ENCODE results near the gene BABAM2. TPM values are rescaled to one million over a fixed set of nuclear protein-coding genes. Genes with fewer than 3 reads are reported as not detected.

BABAM2 gene
- total RNA-seq, 2 experiments from 2014 or later, result 66.8 to 68.4 TPM

DNA sequence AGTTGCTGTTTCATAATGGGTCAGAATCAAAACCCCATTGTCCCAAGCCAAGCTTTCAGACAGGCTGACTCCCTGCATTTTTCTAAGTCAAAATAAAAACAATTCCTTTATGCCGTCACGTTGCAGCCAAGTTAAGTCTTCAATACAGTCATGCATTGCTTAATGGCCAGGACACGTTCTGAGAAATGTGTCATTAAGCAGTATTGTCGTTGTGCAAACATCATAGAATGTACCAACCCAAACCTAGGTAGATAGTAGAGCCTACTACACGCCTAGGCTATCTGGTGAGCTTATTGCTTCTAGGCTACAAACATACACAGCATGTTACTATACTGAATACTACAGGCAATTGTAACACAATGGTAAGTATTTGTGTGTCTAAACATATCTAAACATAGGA lies 341.8 kb downstream of the BABAM2 start:
- intact Hi-C loops (cut with micrococcal nuclease), result no loop called here
- POLR2A ChIA-PET, result interaction anchor here (0.6 kb wide), 1 partner anchor 73 kb away, joined by 3 read pairs; no protein-coding TSS in a partner anchor
- TF ChIP-seq, protein P1, sequence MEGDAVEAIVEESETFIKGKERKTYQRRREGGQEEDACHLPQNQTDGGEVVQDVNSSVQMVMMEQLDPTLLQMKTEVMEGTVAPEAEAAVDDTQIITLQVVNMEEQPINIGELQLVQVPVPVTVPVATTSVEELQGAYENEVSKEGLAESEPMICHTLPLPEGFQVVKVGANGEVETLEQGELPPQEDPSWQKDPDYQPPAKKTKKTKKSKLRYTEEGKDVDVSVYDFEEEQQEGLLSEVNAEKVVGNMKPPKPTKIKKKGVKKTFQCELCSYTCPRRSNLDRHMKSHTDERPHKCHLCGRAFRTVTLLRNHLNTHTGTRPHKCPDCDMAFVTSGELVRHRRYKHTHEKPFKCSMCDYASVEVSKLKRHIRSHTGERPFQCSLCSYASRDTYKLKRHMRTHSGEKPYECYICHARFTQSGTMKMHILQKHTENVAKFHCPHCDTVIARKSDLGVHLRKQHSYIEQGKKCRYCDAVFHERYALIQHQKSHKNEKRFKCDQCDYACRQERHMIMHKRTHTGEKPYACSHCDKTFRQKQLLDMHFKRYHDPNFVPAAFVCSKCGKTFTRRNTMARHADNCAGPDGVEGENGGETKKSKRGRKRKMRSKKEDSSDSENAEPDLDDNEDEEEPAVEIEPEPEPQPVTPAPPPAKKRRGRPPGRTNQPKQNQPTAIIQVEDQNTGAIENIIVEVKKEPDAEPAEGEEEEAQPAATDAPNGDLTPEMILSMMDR (IDR thresholded peaks at IDR 0.05), result no peak

DNA sequence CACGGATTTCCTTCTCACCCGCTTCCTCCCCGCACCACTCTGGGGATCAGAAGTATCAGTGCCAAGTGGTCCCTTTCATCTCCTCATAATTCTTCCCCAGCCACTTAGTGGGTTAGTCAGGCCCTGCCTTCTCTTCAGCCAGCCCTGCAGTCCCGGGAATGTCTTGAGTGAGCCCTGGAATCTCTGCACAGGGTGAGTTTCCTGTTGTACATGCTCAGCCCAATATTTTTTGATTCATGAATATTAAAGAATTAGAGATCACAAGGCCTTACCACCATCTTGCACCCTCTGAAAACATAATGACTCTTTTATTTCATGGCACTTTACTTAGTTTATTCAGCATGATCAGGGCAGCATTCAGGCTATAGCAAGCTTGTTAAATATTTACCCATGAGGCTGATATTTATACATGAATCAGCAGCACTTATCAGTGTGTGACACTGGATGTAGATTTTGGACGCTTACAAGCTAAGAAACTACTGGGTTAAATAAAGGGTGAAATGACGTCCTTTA lies 342.7 kb downstream of the BABAM2 start:
- no peak overlapping the region for H3K27ac Mint-ChIP-seq
- TF ChIP-seq, protein P1 (IDR thresholded peaks at IDR 0.05), result no peak
- no peak overlapping the region for H3K4me3 Mint-ChIP-seq
- H3K36me3 Mint-ChIP-seq (ENCODE audit: low read depth), result peaks cover 3% of the 10 kb centered on the region
- ChIA-PET CTCF (no interaction called here), POLR2A (no interaction called here)
- H3K4me1 Mint-ChIP-seq (ENCODE audit: low read depth), result peaks cover 1% of the 10 kb centered on the region
- H3K27me3 Mint-ChIP-seq, result no peaks in the 10 kb centered on the region
- ATAC-seq, result no peak
- intact Hi-C loops (cut with micrococcal nuclease), result no loop called here
- H3K9me3 Mint-ChIP-seq, result no peaks in the 10 kb centered on the region
- no peak for DNase-seq

More for the DNA sequence above, 341.8 kb downstream of the BABAM2 start:
- CTCF ChIA-PET, result no interaction called here
- DNase-seq, result no peak
- Mint-ChIP-seq H3K4me3 (no peak overlapping the region), H3K9me3 (no peaks in the 10 kb centered on the region), H3K36me3 (ENCODE audit: low read depth) (peaks cover 2% of the 10 kb centered on the region), H3K27ac (no peak overlapping the region), H3K4me1 (ENCODE audit: low read depth) (peaks cover 1% of the 10 kb centered on the region), H3K27me3 (no peaks in the 10 kb centered on the region)
- no peak for ATAC-seq

DNA sequence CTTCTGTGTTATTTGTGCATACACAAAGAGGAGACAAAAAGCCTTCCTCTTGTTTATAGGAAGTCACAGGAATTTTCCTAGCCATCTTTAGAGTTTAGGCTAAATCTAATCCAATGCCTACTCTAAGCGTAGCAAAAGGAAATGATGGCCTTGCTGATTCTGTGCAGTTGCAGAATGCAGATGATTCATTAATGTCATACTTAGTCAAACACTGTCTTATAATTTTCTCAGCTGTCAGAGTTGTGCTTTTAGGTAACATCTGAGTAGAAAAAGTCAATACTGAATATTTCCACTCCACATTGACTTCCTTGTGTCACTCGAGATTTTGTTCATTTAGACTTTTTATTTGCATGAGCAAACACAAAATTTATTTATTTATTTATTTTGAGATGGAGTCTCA lies 344.3 kb downstream of the BABAM2 start:
- ChIA-PET POLR2A (interaction anchor here (0.6 kb wide), 1 partner anchor 168 kb away, joined by 3 read pairs; no protein-coding TSS in a partner anchor), CTCF (no interaction called here)
- no peak for ATAC-seq
- DNase-seq, result no peak
- intact Hi-C loops (cut with micrococcal nuclease), result no loop called here
- Mint-ChIP-seq H3K27me3 (no peaks in the 10 kb centered on the region), H3K4me1 (ENCODE audit: low read depth) (peaks cover 1% of the 10 kb centered on the region), H3K4me3 (no peak overlapping the region), H3K27ac (no peak overlapping the region), H3K9me3 (no peaks in the 10 kb centered on the region), H3K36me3 (ENCODE audit: low read depth) (peaks cover 3% of the 10 kb centered on the region)
- TF ChIP-seq, protein P1 (IDR thresholded peaks at IDR 0.05), result no peak

- H3K4me3 Mint-ChIP-seq, result no peak overlapping the region
- H3K9me3 Mint-ChIP-seq, result no peaks in the 10 kb centered on the region
- peaks cover 8% of the 10 kb centered on the region for H3K36me3 Mint-ChIP-seq (ENCODE audit: low read depth)
- no peak for ATAC-seq
- H3K27me3 Mint-ChIP-seq, result no peaks in the 10 kb centered on the region
- H3K4me1 Mint-ChIP-seq (ENCODE audit: low read depth), result no peaks in the 10 kb centered on the region
- CTCF ChIA-PET, result interaction anchor here (0.7 to 1.2 kb wide), 2 partner anchors 23 to 485 kb away, joined by 3 read pairs; no protein-coding TSS in a partner anchor
- POLR2A ChIA-PET, result no interaction called here
- no peak for DNase-seq
- intact Hi-C loops (cut with micrococcal nuclease), result no loop called here
- H3K27ac Mint-ChIP-seq, result no peak overlapping the region
- TF ChIP-seq, protein P1 (IDR thresholded peaks at IDR 0.05), result no peak
These were observed 348.7 kb downstream of the BABAM2 start for GRCh38 chr2:28239207-28239606.

DNA sequence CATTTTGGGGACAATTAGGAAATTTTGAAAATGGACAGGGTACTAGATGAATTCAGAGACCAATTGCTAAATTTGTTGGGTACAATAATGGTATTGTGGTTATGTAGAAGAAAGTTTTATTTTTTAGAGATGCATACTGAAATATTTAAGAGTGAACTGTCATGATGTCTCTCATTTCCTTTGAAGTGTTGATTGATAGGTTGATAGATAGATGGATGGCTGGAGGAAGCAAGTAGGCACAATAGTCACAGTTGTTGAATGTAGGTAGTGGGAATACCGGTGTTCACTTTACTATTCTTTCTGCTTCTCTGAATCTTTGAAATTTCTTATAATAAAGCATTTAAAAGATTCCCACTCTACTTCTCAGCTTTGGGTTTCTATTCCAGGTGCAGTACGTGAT lies 350.4 kb downstream of the BABAM2 start:
- POLR2A ChIA-PET, result no interaction called here
- ATAC-seq (no peak), DNase-seq (no peak)
- Mint-ChIP-seq H3K36me3 (ENCODE audit: low read depth) (peaks cover 8% of the 10 kb centered on the region), H3K9me3 (no peaks in the 10 kb centered on the region), H3K4me1 (ENCODE audit: low read depth) (no peaks in the 10 kb centered on the region), H3K27me3 (no peaks in the 10 kb centered on the region), H3K4me3 (no peak overlapping the region), H3K27ac (no peak overlapping the region)
- intact Hi-C loops (cut with micrococcal nuclease), result no loop called here
- CTCF ChIA-PET, result no interaction called here
- TF ChIP-seq, protein P1 (IDR thresholded peaks at IDR 0.05), result no peak
